Ramos (cell line): ENCODE results near the gene ITGB5.

Experiments
- in situ Hi-C: fragments of 300-500 bp; cut with MboI; formaldehyde crosslinking; loops from one replicate; pipeline ENCODE4 v1.14.3; 2022; ENCODE audit warnings: low sequenced_read_pairs; ENCODE audit not compliant: unreplicated experiment

Gene ITGB5

GRCh38 chr3:124714223-124714853, 172.8 kb downstream of the ITGB5 start:
- in situ Hi-C loops: no loop called here
